Muscle of arm (tissue), 14 donors: ENCODE results near the gene RANGRF. TPM values are rescaled to one million over a fixed set of nuclear protein-coding genes. Genes with fewer than 3 reads are reported as not detected.
"Not testable (repeated sequence)": the region's sequence is repeated elsewhere in the genome, so short reads cannot be mapped to it uniquely, and the experiment has no call there.

Experiments
- DNase-seq: peaks from one replicate; pipeline ENCODE4 v3.0.0-alpha.2; 2013
- long read RNA-seq, 11 donors: transcript quantifications; one replicate each; lab custom pipeline, GENCODE V29; 2026
- polyA plus RNA-seq, 12 donors: library from polyadenylated mRNA; unstranded; fragments of 120-200 nt; gene quantifications; one replicate each; pipeline ENCODE4 v1.2.1, GENCODE V29; 2013; ENCODE audit not compliant: insufficient read length in 12 of 12

The RANGRF gene
- polyA plus RNA-seq: 10 to 100 TPM in 11 of 12 donors, not detected in 1; 16.6 to 37.8 (median 21.3) TPM
- long read RNA-seq, donor 1, transcript RANGRF-201 (5 exons, 1,009 nt): major isoform, 8 of 24 reads
- long read RNA-seq, donor 1, partial matches to known transcripts: 5 of 24 reads
- long read RNA-seq, donor 1, other reads (novel, unspliced or antisense): 0 of 24 reads
- long read RNA-seq, donor 2, transcript RANGRF-202 (4 exons, 1,074 nt): major isoform, 5 of 14 reads
- long read RNA-seq, donor 2, partial matches to known transcripts: 0 of 14 reads
- long read RNA-seq, donor 2, other reads (novel, unspliced or antisense): 0 of 14 reads
- long read RNA-seq, donor 3, transcript RANGRF-201 (5 exons, 1,009 nt): major isoform, 6 of 10 reads
- long read RNA-seq, donor 3, partial matches to known transcripts: 0 of 10 reads
- long read RNA-seq, donor 3, other reads (novel, unspliced or antisense): 0 of 10 reads
- long read RNA-seq, donor 4, partial matches to known transcripts: 6 of 10 reads
- long read RNA-seq, donor 4, other reads (novel, unspliced or antisense): 0 of 10 reads
- long read RNA-seq, donor 5, transcript RANGRF-201 (5 exons, 1,009 nt): major isoform, 15 of 41 reads
- long read RNA-seq, donor 5, transcript RANGRF-202 (4 exons, 1,074 nt): minor isoform, 5 of 41 reads
- long read RNA-seq, donor 5, partial matches to known transcripts: 16 of 41 reads
- long read RNA-seq, donor 5, other reads (novel, unspliced or antisense): 0 of 41 reads
- long read RNA-seq, donor 6, partial matches to known transcripts: 0 of 6 reads
- long read RNA-seq, donor 6, other reads (novel, unspliced or antisense): 0 of 6 reads
- long read RNA-seq, donor 7, partial matches to known transcripts: 0 of 7 reads
- long read RNA-seq, donor 7, other reads (novel, unspliced or antisense): 0 of 7 reads
- long read RNA-seq, donor 8, transcript RANGRF-201 (5 exons, 1,009 nt): major isoform, 6 of 32 reads
- long read RNA-seq, donor 8, partial matches to known transcripts: 15 of 32 reads
- long read RNA-seq, donor 8, other reads (novel, unspliced or antisense): 0 of 32 reads
- long read RNA-seq, donor 9, partial matches to known transcripts: 0 of 7 reads
- long read RNA-seq, donor 9, other reads (novel, unspliced or antisense): 0 of 7 reads
- long read RNA-seq, donor 10, transcript RANGRF-202 (4 exons, 1,074 nt): minor isoform, 6 of 23 reads
- long read RNA-seq, donor 10, transcript RANGRF-201 (5 exons, 1,009 nt): major isoform, 11 of 23 reads
- long read RNA-seq, donor 10, partial matches to known transcripts: 5 of 23 reads
- long read RNA-seq, donor 10, other reads (novel, unspliced or antisense): 0 of 23 reads
- long read RNA-seq, donor 11, transcript RANGRF-202 (4 exons, 1,074 nt): major isoform, 6 of 31 reads
- long read RNA-seq, donor 11, partial matches to known transcripts: 13 of 31 reads
- long read RNA-seq, donor 11, other reads (novel, unspliced or antisense): 0 of 31 reads

- peak; percentile 92 for DNase-seq
Measured at GRCh38 chr17:8288336-8289102, at the start of gene RANGRF. TSS of gene RANGRF (plus strand) at chr17:8288670. CDS start at chr17:8288789, 119 bp downstream.

- no peak for DNase-seq
Measured at GRCh38 chr17:8243827-8244226, 44.6 kb upstream of the RANGRF start.

GRCh38 chr17:8244768-8245167 is 43.7 kb upstream of the RANGRF start:
- DNase-seq: no peak

GRCh38 chr17:8248751-8249607 is 39.5 kb upstream of the RANGRF start, which contains the start of gene PFAS:
TSS of gene PFAS (plus strand) at chr17:8249289. CDS start at chr17:8253938, 4,649 bp downstream.
- peak; percentile 97 for DNase-seq

- DNase-seq: no peak
Measured at GRCh38 chr17:8249621-8250500, 38.6 kb upstream of the RANGRF start.

- not testable (repeated sequence) for DNase-seq
Measured at GRCh38 chr17:8251411-8251810, 37.1 kb upstream of the RANGRF start.

GRCh38 chr17:8253801-8254200 is 34.7 kb upstream of the RANGRF start:
- DNase-seq: no peak

- no peak for DNase-seq
Measured at GRCh38 chr17:8254881-8255280, 33.6 kb upstream of the RANGRF start.

GRCh38 chr17:8255499-8255898 is 33.0 kb upstream of the RANGRF start:
- DNase-seq: no peak

- DNase-seq: no peak
Measured at GRCh38 chr17:8256291-8256690, 32.2 kb upstream of the RANGRF start.

GRCh38 chr17:8256691-8257090 is 31.8 kb upstream of the RANGRF start:
- no peak for DNase-seq

GRCh38 chr17:8257801-8258200 is 30.7 kb upstream of the RANGRF start:
- DNase-seq: no peak

GRCh38 chr17:8264320-8264719 is 24.1 kb upstream of the RANGRF start:
- DNase-seq: no peak

- no peak for DNase-seq
Measured at GRCh38 chr17:8264836-8265542, 23.5 kb upstream of the RANGRF start.

- no peak for DNase-seq
Measured at GRCh38 chr17:8266648-8267479, 21.6 kb upstream of the RANGRF start.

GRCh38 chr17:8267480-8268147 is 20.9 kb upstream of the RANGRF start:
- DNase-seq: no peak
